Mesendoderm (in vitro differentiated cells): ENCODE measurements around the gene KRT80.

ENCODE experiments used
- DNase-seq: peaks from one replicate; pipeline ENCODE4 v3.0.0; 2013
- H2AK5ac ChIP-seq: 2 replicates; pipeline ENCODE4 v1.6.1; 2013; ENCODE audit warnings: low read length, inconsistent platforms
- H2BK120ac ChIP-seq: 2 replicates; pipeline ENCODE4 v1.6.1; 2013; ENCODE audit warnings: low read depth, mild to moderate bottlenecking, low read length, moderate library complexity, mixed read lengths
- H2BK15ac ChIP-seq: replicated peaks from 2 replicates; pipeline ENCODE4 v1.6.1; 2013; ENCODE audit warnings: low read depth, mild to moderate bottlenecking, moderate library complexity
- H2BK5ac ChIP-seq: 2 replicates; pipeline ENCODE4 v1.6.1; 2013; ENCODE audit warnings: low read length, inconsistent platforms
- H3K18ac ChIP-seq: 2 replicates; pipeline ENCODE4 v1.6.1; 2013; ENCODE audit warnings: mild to moderate bottlenecking, low read length, mixed read lengths
- H3K23ac ChIP-seq: one replicate; pipeline ENCODE4 v1.6.1; 2013; ENCODE audit warnings: low read length
- H3K27ac ChIP-seq: 2 replicates; pipeline ENCODE4 v1.5.1; 2013; ENCODE audit warnings: low read depth, mild to moderate bottlenecking, inconsistent platforms, low read length, moderate library complexity
- H3K27me3 ChIP-seq: 2 replicates; pipeline ENCODE4 v1.6.1; 2013; ENCODE audit warnings: low read length, control low read depth, mild to moderate bottlenecking, inconsistent platforms; ENCODE audit not compliant: insufficient read depth, poor library complexity
- H3K36me3 ChIP-seq: 2 replicates; pipeline ENCODE4 v1.6.1; 2013; ENCODE audit warnings: low read length, inconsistent platforms; ENCODE audit not compliant: control insufficient read depth, insufficient read depth
- H3K4ac ChIP-seq: one replicate; pipeline ENCODE4 v1.6.1; 2013; ENCODE audit warnings: low read depth, mild to moderate bottlenecking, low read length, moderate library complexity
- H3K4me1 ChIP-seq: 2 replicates; pipeline ENCODE4 v1.6.1; 2013; ENCODE audit warnings: low read depth, low read length, inconsistent platforms; ENCODE audit not compliant: control insufficient read depth
- H3K4me2 ChIP-seq: 2 replicates; pipeline ENCODE4 v1.6.1; 2013; ENCODE audit warnings: low read length
- H3K4me3 ChIP-seq: 2 replicates; pipeline ENCODE4 v1.5.1; 2013; ENCODE audit warnings: mild to moderate bottlenecking, low read length
- H3K56ac ChIP-seq: one replicate; pipeline ENCODE4 v1.6.1; 2013; ENCODE audit warnings: low read length
- H3K79me1 ChIP-seq: 2 replicates; pipeline ENCODE4 v1.6.1; 2013; ENCODE audit warnings: low read length, inconsistent platforms
- H3K79me2 ChIP-seq: 2 replicates; pipeline ENCODE4 v1.6.1; 2013; ENCODE audit warnings: mild to moderate bottlenecking, low read length; ENCODE audit not compliant: control insufficient read depth, insufficient read depth
- H3K9ac ChIP-seq: 2 replicates; pipeline ENCODE4 v1.6.1; 2013; ENCODE audit warnings: low read length, inconsistent platforms
- H4K5ac ChIP-seq: one replicate; pipeline ENCODE4 v1.6.1; 2013; ENCODE audit warnings: low read length
- H4K8ac ChIP-seq: one replicate; pipeline ENCODE4 v1.6.1; 2013; ENCODE audit warnings: low read depth, mild to moderate bottlenecking, control low read depth, low read length, moderate library complexity
- WGBS: extraction: QIAGEN DNeasy Blood & Tissue Kit; methylation state at CpG from one replicate; pipeline ENCODE4 v1.1.7; 2013; ENCODE audit warnings: low lambda C conversion rate, missing lambda C conversion rate; ENCODE audit not compliant: insufficient coverage; ENCODE audit errors: extremely low coverage; 5-methylcytosine and 5-hydroxymethylcytosine counted together

Gene KRT80

GRCh38 chr12:52156757-52157565 lies 34.9 kb downstream of the KRT80 start:
- Histone ChIP-seq H3K56ac (no peak overlapping the region), H3K9ac (no peak overlapping the region), H3K18ac (no peak overlapping the region), H3K4me2 (no peak overlapping the region), H3K79me1 (no peaks in the 10 kb centered on the region), H3K4ac (no peak overlapping the region), H3K27ac (no peak overlapping the region), H2BK5ac (no peak overlapping the region), H3K4me1 (no peaks in the 10 kb centered on the region), H2AK5ac (no peak overlapping the region), H2BK15ac (no peak overlapping the region), H3K23ac (no peak overlapping the region), H3K4me3 (no peak overlapping the region), H2BK120ac (no peak overlapping the region), H4K8ac (no peak overlapping the region), H3K36me3 (no peaks in the 10 kb centered on the region), H3K27me3 (no peaks in the 10 kb centered on the region), H4K5ac (no peak overlapping the region), H3K79me2 (no peaks in the 10 kb centered on the region)
- peak; percentile 78 for DNase-seq
- no CpG with 5 or more reads among the region's 15 CpGs for WGBS

DNA sequence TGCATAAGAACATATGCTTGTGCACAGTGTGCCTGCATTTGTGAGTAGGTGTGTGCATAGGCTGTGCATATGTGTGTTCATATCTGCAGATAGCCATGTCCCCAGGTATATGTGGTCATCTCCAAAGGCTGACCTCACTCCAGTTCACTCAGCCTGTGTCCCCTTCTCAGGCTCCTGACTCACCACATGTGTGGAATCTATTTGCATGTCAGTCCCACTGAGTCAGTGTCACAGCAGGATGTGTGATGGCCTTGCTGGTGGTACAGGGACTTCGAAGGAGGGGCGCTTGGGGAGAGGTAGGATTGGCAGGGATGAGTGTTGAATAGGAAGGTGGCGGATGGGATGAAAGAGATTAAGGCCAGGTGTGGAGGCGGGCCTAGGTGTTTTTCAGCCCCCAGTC lies 35.5 kb downstream of the KRT80 start:
- no peak for DNase-seq
- Histone ChIP-seq H2BK15ac (no peak overlapping the region), H2BK5ac (no peak overlapping the region), H3K23ac (no peak overlapping the region), H3K4me3 (no peak overlapping the region), H3K27ac (no peak overlapping the region), H3K18ac (no peak overlapping the region), H3K4ac (no peak overlapping the region), H3K27me3 (no peaks in the 10 kb centered on the region), H3K79me1 (no peaks in the 10 kb centered on the region), H4K8ac (no peak overlapping the region), H3K36me3 (no peaks in the 10 kb centered on the region), H2BK120ac (no peak overlapping the region), H2AK5ac (no peak overlapping the region), H3K4me2 (no peak overlapping the region), H3K4me1 (no peaks in the 10 kb centered on the region), H3K79me2 (no peaks in the 10 kb centered on the region), H3K56ac (no peak overlapping the region), H3K9ac (no peak overlapping the region), H4K5ac (no peak overlapping the region)
- WGBS = no CpG with 5 or more reads among the region's 4 CpGs

GRCh38 chr12:52155048-52155868 lies 36.6 kb downstream of the KRT80 start:
- H4K5ac ChIP-seq = no peak overlapping the region
- H3K27ac ChIP-seq = no peak overlapping the region
- no peak overlapping the region for H3K18ac ChIP-seq
- H3K4me1 ChIP-seq = no peaks in the 10 kb centered on the region
- DNase-seq = no peak
- H2AK5ac ChIP-seq = no peak overlapping the region
- no peak overlapping the region for H3K23ac ChIP-seq
- H2BK5ac ChIP-seq = no peak overlapping the region
- H2BK120ac ChIP-seq = no peak overlapping the region
- no peaks in the 10 kb centered on the region for H3K79me2 ChIP-seq
- H3K56ac ChIP-seq = no peak overlapping the region
- no peak overlapping the region for H3K4me2 ChIP-seq
- no peak overlapping the region for H2BK15ac ChIP-seq
- no peaks in the 10 kb centered on the region for H3K27me3 ChIP-seq
- no peak overlapping the region for H4K8ac ChIP-seq
- no peaks in the 10 kb centered on the region for H3K79me1 ChIP-seq
- no CpG with 5 or more reads among the region's 8 CpGs for WGBS
- no peak overlapping the region for H3K9ac ChIP-seq
- no peak overlapping the region for H3K4me3 ChIP-seq
- no peak overlapping the region for H3K4ac ChIP-seq
- H3K36me3 ChIP-seq = no peaks in the 10 kb centered on the region

- Histone ChIP-seq H3K36me3 (no peaks in the 10 kb centered on the region), H3K9ac (no peak overlapping the region), H2AK5ac (no peak overlapping the region), H3K4me1 (no peaks in the 10 kb centered on the region), H2BK5ac (no peak overlapping the region), H4K5ac (no peak overlapping the region), H3K4me3 (no peak overlapping the region), H3K27me3 (no peaks in the 10 kb centered on the region), H3K79me2 (no peaks in the 10 kb centered on the region), H3K56ac (peak overlapping the region; percentile 80), H3K18ac (no peak overlapping the region), H3K4ac (no peak overlapping the region), H3K27ac (no peak overlapping the region), H2BK15ac (no peak overlapping the region), H3K4me2 (no peak overlapping the region), H2BK120ac (no peak overlapping the region), H4K8ac (no peak overlapping the region), H3K23ac (no peak overlapping the region), H3K79me1 (no peaks in the 10 kb centered on the region)
- no CpG with 5 or more reads among the region's 5 CpGs for WGBS
- DNase-seq = no peak
Observed at GRCh38 chr12:52152905-52153317, 38.9 kb downstream of the KRT80 start.

GRCh38 chr12:52151837-52152783 lies 39.7 kb downstream of the KRT80 start:
- no peak overlapping the region for H4K5ac ChIP-seq
- H3K79me2 ChIP-seq = no peaks in the 10 kb centered on the region
- H3K9ac ChIP-seq = peak overlapping the region; percentile 59
- H2BK5ac ChIP-seq = no peak overlapping the region
- no peaks in the 10 kb centered on the region for H3K4me1 ChIP-seq
- DNase-seq = peak; percentile 71
- no peak overlapping the region for H3K27ac ChIP-seq
- H3K36me3 ChIP-seq = no peaks in the 10 kb centered on the region
- H3K4me2 ChIP-seq = peak overlapping the region; percentile 48
- H3K4me3 ChIP-seq = no peak overlapping the region
- no peaks in the 10 kb centered on the region for H3K27me3 ChIP-seq
- H3K79me1 ChIP-seq = no peaks in the 10 kb centered on the region
- no CpG with 5 or more reads among the region's 63 CpGs for WGBS
- peak overlapping the region; percentile 80 for H3K56ac ChIP-seq
- H2AK5ac ChIP-seq = no peak overlapping the region
- H3K23ac ChIP-seq = no peak overlapping the region
- H3K4ac ChIP-seq = no peak overlapping the region
- H2BK120ac ChIP-seq = no peak overlapping the region
- H4K8ac ChIP-seq = no peak overlapping the region
- H2BK15ac ChIP-seq = no peak overlapping the region
- H3K18ac ChIP-seq = peak overlapping the region; percentile 14
